ENCODE data around the gene RNASE13.
"Not testable (repeated sequence)": the region's sequence is repeated elsewhere in the genome, so short reads cannot be mapped to it uniquely, and the experiment has no call there.

The RNASE13 gene

GRCh38 chr14:21055432-21056117, 21.0 kb upstream of the RNASE13 start:
- ATAC-seq (no peak), DNase-seq (ENCODE audit: low spot score in 2 of 2) (no peak)
- Mint-ChIP-seq H3K4me1 (no peaks in the 10 kb centered on the region), H3K9me3 (no peaks in the 10 kb centered on the region), H3K36me3 (no peaks in the 10 kb centered on the region), H3K4me3 (no peak overlapping the region), H3K27ac (no peak overlapping the region)

- Mint-ChIP-seq H3K27ac (no peak overlapping the region), H3K36me3 (no peaks in the 10 kb centered on the region), H3K4me3 (no peak overlapping the region), H3K4me1 (no peaks in the 10 kb centered on the region), H3K9me3 (no peaks in the 10 kb centered on the region)
- DNase-seq (ENCODE audit: low spot score in 2 of 2) (no peak), ATAC-seq (no peak)
Measured at GRCh38 chr14:21054768-21055145, 20.1 kb upstream of the RNASE13 start.

- no peaks in the 10 kb centered on the region for H3K36me3 Mint-ChIP-seq
Measured at GRCh38 chr14:21054123-21054767, 19.6 kb upstream of the RNASE13 start.

DNA sequence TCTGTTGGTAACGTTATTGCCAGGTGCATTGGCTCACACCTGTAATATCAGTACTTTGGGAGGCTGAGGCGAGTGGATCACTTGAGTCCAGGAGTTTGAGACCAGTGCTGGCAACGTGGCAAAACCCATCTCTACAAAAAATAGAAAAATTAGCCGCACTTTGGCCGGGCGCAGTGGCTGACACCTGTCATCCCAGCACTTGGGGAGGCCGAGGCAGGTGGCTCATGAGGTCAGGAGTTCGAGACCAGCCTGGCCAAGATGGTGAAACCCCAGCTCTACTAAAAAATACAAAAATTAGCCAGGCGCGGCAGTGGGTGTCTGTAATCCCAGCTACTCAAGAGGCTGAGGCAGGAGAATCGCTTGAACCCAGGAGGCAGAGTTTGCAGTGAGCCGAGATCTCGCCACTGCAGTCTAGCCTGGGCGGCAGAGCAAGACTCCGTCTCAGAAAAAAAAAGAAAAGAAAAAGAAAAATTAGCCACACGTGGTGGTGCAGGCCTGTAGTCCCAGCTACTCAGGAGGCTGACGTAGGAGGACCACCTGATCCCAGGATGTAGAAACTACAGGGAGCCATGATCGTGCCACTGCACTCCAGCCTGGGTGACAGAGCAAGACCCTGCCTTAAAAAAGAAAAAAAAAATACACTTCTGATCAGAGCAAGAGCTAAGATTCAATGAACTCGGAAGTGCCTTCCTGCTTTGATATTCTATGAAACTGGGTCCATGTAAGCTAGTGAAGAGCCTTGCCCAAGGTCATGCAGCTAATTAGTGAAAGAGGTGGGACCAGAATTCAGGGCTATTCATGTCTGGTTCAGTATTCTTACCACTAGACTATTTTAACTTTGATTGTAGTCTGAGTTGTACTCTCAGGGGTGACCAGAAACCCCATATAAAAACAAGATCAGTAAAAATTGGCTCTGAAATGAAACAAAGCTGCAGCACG, 18.8 kb upstream of the RNASE13 start:
- Mint-ChIP-seq H3K9me3 (no peaks in the 10 kb centered on the region), H3K27ac (no peak overlapping the region), H3K4me1 (no peaks in the 10 kb centered on the region), H3K36me3 (no peaks in the 10 kb centered on the region), H3K4me3 (no peak overlapping the region)
- ATAC-seq (no peak), DNase-seq (ENCODE audit: low spot score in 2 of 2) (no peak)

More at GRCh38 chr14:21054123-21054767, 19.6 kb upstream of the RNASE13 start:
- H3K27ac Mint-ChIP-seq: no peak overlapping the region
- no peaks in the 10 kb centered on the region for H3K4me1 Mint-ChIP-seq
- DNase-seq (ENCODE audit: low spot score in 2 of 2) (no peak), ATAC-seq (peak; percentile 76)
- H3K9me3 Mint-ChIP-seq: no peaks in the 10 kb centered on the region
- H3K4me3 Mint-ChIP-seq: no peak overlapping the region

- H3K27ac Mint-ChIP-seq: no peak overlapping the region
- ATAC-seq (no peak), DNase-seq (ENCODE audit: low spot score in 2 of 2) (no peak)
- H3K4me1 Mint-ChIP-seq: no peaks in the 10 kb centered on the region
- H3K9me3 Mint-ChIP-seq: no peaks in the 10 kb centered on the region
- H3K36me3 Mint-ChIP-seq: no peaks in the 10 kb centered on the region
- H3K4me3 Mint-ChIP-seq: no peak overlapping the region
Measured at GRCh38 chr14:21050597-21050996, 16.0 kb upstream of the RNASE13 start.

- ATAC-seq: peak; percentile 71
Measured at GRCh38 chr14:21049271-21049673, 14.7 kb upstream of the RNASE13 start.

DNA sequence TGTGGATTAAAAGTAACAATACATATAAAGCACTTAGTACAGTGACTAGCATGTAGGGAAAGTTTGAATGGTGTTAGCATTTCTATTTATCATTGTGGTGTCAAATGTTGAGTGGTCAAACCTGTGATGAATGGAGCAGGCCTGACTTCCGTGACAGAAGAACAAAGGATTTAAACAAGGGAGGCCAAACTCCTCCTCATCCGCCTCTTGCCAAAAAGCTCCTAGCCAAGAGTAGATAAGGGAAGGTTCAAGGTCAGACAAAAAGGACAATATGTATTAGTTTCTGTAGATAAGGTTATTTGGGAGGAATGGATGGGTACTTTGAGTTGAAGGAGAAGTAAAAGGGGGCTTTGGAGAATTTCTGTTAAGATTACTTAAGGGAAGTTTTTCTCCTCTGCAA, 14.0 kb upstream of the RNASE13 start:
- Mint-ChIP-seq H3K4me3 (no peak overlapping the region), H3K36me3 (no peaks in the 10 kb centered on the region), H3K4me1 (peaks cover 8% of the 10 kb centered on the region), H3K9me3 (no peaks in the 10 kb centered on the region), H3K27ac (no peak overlapping the region)
- no peak for DNase-seq (ENCODE audit: low spot score in 2 of 2)
- no peak for ATAC-seq

More at GRCh38 chr14:21049271-21049673, 14.7 kb upstream of the RNASE13 start:
- no peaks in the 10 kb centered on the region for H3K9me3 Mint-ChIP-seq
- peaks cover 6% of the 10 kb centered on the region for H3K4me1 Mint-ChIP-seq
- H3K36me3 Mint-ChIP-seq: no peaks in the 10 kb centered on the region
- H3K27ac Mint-ChIP-seq: no peak overlapping the region
- DNase-seq (ENCODE audit: low spot score in 2 of 2): no peak
- H3K4me3 Mint-ChIP-seq: no peak overlapping the region

DNA sequence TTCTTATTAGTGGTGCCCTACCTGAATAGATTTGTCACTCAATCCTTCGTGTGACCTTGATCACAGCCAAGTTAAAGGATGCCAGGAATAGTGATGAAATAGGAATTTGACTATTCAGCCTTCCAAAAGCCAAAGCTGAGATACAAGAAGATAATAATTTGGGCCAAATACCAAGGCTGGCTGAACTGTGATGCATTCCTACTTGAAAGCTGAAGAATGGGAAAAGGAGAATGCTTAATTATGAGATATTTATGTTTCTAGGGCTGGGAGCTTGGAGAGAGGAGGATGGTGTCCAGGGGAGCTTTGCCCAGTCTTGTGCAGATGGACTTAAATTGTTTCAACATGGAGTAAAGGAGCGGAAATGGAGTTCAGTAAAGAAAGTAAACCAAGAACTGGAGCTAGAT, 12.8 kb upstream of the RNASE13 start:
- DNase-seq (ENCODE audit: low spot score in 2 of 2) (no peak), ATAC-seq (no peak)
- Mint-ChIP-seq H3K27ac (no peak overlapping the region), H3K4me1 (peaks cover 8% of the 10 kb centered on the region), H3K4me3 (no peak overlapping the region), H3K9me3 (no peaks in the 10 kb centered on the region), H3K36me3 (no peaks in the 10 kb centered on the region)

- Mint-ChIP-seq H3K27ac (peak overlapping the region; percentile 17), H3K9me3 (no peaks in the 10 kb centered on the region)
- no peak for ATAC-seq
Measured at GRCh38 chr14:21043974-21044618, 9.5 kb upstream of the RNASE13 start.

GRCh38 chr14:21043387-21043973, 8.9 kb upstream of the RNASE13 start:
- peaks cover 8% of the 10 kb centered on the region for H3K4me1 Mint-ChIP-seq
- no peaks in the 10 kb centered on the region for H3K36me3 Mint-ChIP-seq
- DNase-seq (ENCODE audit: low spot score in 2 of 2) (no peak), ATAC-seq (no peak)
- no peaks in the 10 kb centered on the region for H3K9me3 Mint-ChIP-seq
- H3K27ac Mint-ChIP-seq: no peak overlapping the region
- H3K4me3 Mint-ChIP-seq: no peak overlapping the region

More at GRCh38 chr14:21043974-21044618, 9.5 kb upstream of the RNASE13 start:
- H3K4me3 Mint-ChIP-seq: no peak overlapping the region
- peaks cover 8% of the 10 kb centered on the region for H3K4me1 Mint-ChIP-seq
- no peak for DNase-seq (ENCODE audit: low spot score in 2 of 2)
- no peaks in the 10 kb centered on the region for H3K36me3 Mint-ChIP-seq

DNA sequence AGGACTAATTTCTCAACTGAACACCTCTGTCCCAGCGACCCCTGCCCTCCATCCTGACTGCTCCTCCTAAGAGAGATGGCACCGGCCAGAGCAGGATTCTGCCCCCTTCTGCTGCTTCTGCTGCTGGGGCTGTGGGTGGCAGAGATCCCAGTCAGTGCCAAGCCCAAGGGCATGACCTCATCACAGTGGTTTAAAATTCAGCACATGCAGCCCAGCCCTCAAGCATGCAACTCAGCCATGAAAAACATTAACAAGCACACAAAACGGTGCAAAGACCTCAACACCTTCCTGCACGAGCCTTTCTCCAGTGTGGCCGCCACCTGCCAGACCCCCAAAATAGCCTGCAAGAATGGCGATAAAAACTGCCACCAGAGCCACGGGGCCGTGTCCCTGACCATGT, 8.3 kb upstream of the RNASE13 start:
- ATAC-seq (no peak), DNase-seq (ENCODE audit: low spot score in 2 of 2) (no peak)
- H3K9me3 Mint-ChIP-seq: no peaks in the 10 kb centered on the region
- H3K4me3 Mint-ChIP-seq: no peak overlapping the region
- no peaks in the 10 kb centered on the region for H3K36me3 Mint-ChIP-seq
- peaks cover 8% of the 10 kb centered on the region for H3K4me1 Mint-ChIP-seq
- peak overlapping the region; percentile 2 for H3K27ac Mint-ChIP-seq

DNA sequence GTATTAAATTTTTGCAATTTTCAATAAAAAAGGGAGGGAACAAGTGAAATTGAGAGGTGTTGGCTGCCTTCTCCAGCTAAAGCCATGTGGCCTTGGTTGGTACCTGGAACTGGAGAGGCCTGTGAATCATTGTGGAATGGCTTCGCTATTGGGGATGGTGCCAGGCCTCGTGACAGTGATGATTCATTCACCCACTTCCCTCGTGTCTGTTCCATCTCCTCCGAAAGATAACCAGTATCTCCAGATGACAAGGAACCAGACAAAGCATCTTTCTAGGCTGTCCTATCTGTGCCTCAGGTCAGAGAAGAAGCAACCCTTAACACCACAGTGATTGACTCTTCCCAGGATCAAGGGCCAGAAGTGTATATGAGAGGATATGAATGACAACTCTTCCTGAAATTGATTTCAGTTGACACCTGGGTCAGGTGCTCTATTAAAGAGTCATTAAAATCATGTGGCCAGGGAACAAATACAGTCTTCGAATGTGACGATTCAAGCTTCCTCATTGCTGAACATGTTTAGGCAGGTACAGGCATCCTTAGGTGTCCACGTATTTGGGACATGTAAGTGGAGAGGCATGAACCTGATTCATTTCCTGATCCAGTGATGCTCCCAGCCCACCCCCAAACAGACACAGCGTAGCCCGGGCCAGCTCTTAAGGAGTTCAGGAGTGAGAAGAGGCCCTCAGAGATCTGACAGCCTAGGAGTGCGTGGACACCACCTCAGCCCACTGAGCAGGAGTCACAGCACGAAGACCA, 7.2 kb upstream of the RNASE13 start, which contains the start of gene RNASE7:
RNASE7 (plus strand) TSS at position 687 of the 758 bp plus-strand sequence. CDS start 631 bp downstream, outside the sequence.
- DNase-seq (ENCODE audit: low spot score in 2 of 2) (no peak), ATAC-seq (no peak)
- Mint-ChIP-seq H3K9me3 (no peaks in the 10 kb centered on the region), H3K4me1 (peaks cover 8% of the 10 kb centered on the region), H3K36me3 (no peaks in the 10 kb centered on the region), H3K4me3 (no peak within 1 kb of the TSS), H3K27ac (peak within 1 kb of the TSS; percentile 2)

GRCh38 chr14:21040941-21041340, 6.3 kb upstream of the RNASE13 start:
- H3K4me1 Mint-ChIP-seq; ATAC-seq; DNase-seq (ENCODE audit: low spot score in 2 of 2); H3K4me3 Mint-ChIP-seq; H3K36me3 Mint-ChIP-seq; H3K9me3 Mint-ChIP-seq: not testable (repeated sequence)
- peak overlapping the region; percentile 36 for H3K27ac Mint-ChIP-seq

- Mint-ChIP-seq H3K9me3 (no peaks in the 10 kb centered on the region), H3K4me1 (peaks cover 8% of the 10 kb centered on the region), H3K36me3 (no peaks in the 10 kb centered on the region), H3K27ac (peak overlapping the region; percentile 36), H3K4me3 (no peak overlapping the region)
- no peak for ATAC-seq
- no peak for DNase-seq (ENCODE audit: low spot score in 2 of 2)
Measured at GRCh38 chr14:21040370-21040925, 5.8 kb upstream of the RNASE13 start.

Measured in stimulated activated effector memory CD8-positive, alpha-beta T cell treated with anti-CD3 and anti-CD28 coated beads, Interleukin-12 subunit alpha, Interleukin-12 subunit beta, amount 100 ng/mL, for 72 hours (primary cell).